GM12878 (cell line): ENCODE measurements around the gene LCLAT1. TPM values are rescaled to one million over a fixed set of nuclear protein-coding genes. Genes with fewer than 3 reads are reported as not detected.

Source experiments
- ATAC-seq: fragments of 200-7000 bp; cut with Tn5 transposase; 3 replicates; pipeline ENCODE4 v1.9.1; 2020; ENCODE audit warnings: mild to moderate bottlenecking, moderate library complexity
- BruUV-seq: library from RNA; stranded (reverse); fragments of 400-500 nt; replicated peaks from 2 replicates; lab custom pipeline; 2021; lab: Mats Ljungman, UMichigan
- CTCF ChIA-PET: fragments of 300-600 bp; sonication (Branson Sonifier 250); formaldehyde crosslinking; extraction: SDS; loops from one replicate; lab custom pipeline; 2021; ENCODE audit warnings: inconsistent platforms; lab: Yijun Ruan, JAX
- POLR2A ChIA-PET: fragments of 350-600 bp; formaldehyde crosslinking; extraction: SDS; loops from one replicate; lab custom pipeline; 2021; ENCODE audit warnings: inconsistent platforms; lab: Charles Lee
- RAD21 ChIA-PET: fragments of 300-600 bp; sonication (Branson Sonifier 250); formaldehyde crosslinking; loops from one replicate; lab custom pipeline; 2023; ENCODE audit warnings: antibody characterized with exemption; ENCODE audit not compliant: unreplicated experiment; lab: Charles Lee
- SMC1A ChIA-PET: fragments of 300-600 bp; sonication (Branson Sonifier 250); formaldehyde crosslinking; loops from one replicate; lab custom pipeline; 2023; ENCODE audit not compliant: unreplicated experiment, uncharacterized antibody; lab: Charles Lee
- DNase-seq: peaks from one replicate; pipeline ENCODE4 v3.0.0-alpha.2; 2011; ENCODE audit warnings: low read depth, low spot score
- FAIRE-seq: peaks from 3 replicates; lab custom pipeline; 2011; peaks lifted over from hg19 to GRCh38; lab: Jason Lieb, UNC
- H2AFZ ChIP-seq: 2 replicates; pipeline ENCODE4 v1.6.0; 2011; ENCODE audit warnings: low read depth, low read length, control low read depth; ENCODE audit not compliant: control insufficient read depth
- H3K27ac ChIP-seq: 2 replicates; pipeline ENCODE4 v1.5.1; 2011; ENCODE audit warnings: control low read depth; ENCODE audit not compliant: control insufficient read depth, insufficient read depth
- H3K27me3 ChIP-seq, 2 experiments: replicated peaks in 1 of 2; 2 replicates each; pipeline versions ENCODE4 v1.6.0 to v1.6.1; 2011; ENCODE audit warnings: low read length in 1 of 2; ENCODE audit not compliant: control insufficient read depth in 2 of 2, insufficient read depth in 2 of 2
- H3K36me3 ChIP-seq, 2 experiments: 2 replicates each; pipeline ENCODE4 v1.5.1; 2011; ENCODE audit warnings: low read length in 1 of 2; ENCODE audit not compliant: control insufficient read depth in 2 of 2, insufficient read depth in 2 of 2
- H3K4me1 ChIP-seq: 2 replicates; pipeline ENCODE4 v1.6.1; 2011; ENCODE audit warnings: mild to moderate bottlenecking, low read length, moderate library complexity, mixed read lengths; ENCODE audit not compliant: control insufficient read depth, insufficient read depth
- H3K4me2 ChIP-seq: 2 replicates; pipeline ENCODE4 v1.6.0; 2011; ENCODE audit warnings: control low read depth; ENCODE audit not compliant: control insufficient read depth, insufficient read depth
- H3K4me3 ChIP-seq: fragments of 200-600 bp; sonication (generic); 2 replicates; pipeline ENCODE4 v1.5.1; 2016
- H3K79me2 ChIP-seq: 2 replicates; pipeline ENCODE4 v1.6.0; 2011; ENCODE audit warnings: low read length; ENCODE audit not compliant: control insufficient read depth, insufficient read depth
- H3K9ac ChIP-seq: 2 replicates; pipeline ENCODE4 v1.8.0; 2011; ENCODE audit warnings: low read length, control low read depth, mixed read lengths; ENCODE audit not compliant: control insufficient read depth, insufficient read depth
- H3K9me3 ChIP-seq: replicated peaks from 3 replicates; pipeline ENCODE4 v1.5.1; 2011; ENCODE audit warnings: mild to moderate bottlenecking, low read length; ENCODE audit not compliant: control insufficient read depth, insufficient read depth
- H4K20me1 ChIP-seq: 2 replicates; pipeline ENCODE4 v1.6.0; 2011; ENCODE audit not compliant: control insufficient read depth, insufficient read depth
- ASH2L ChIP-seq: fragments of 300-600, 200-600 bp; sonication (generic); IDR thresholded peaks from 2 replicates; pipeline ENCODE4 v1.6.1; 2017; ENCODE audit warnings: low read depth, mild to moderate bottlenecking, borderline replicate concordance
- IRF3 ChIP-seq: fragments of 450-650 bp; IDR thresholded peaks from 2 replicates; pipeline ENCODE4 v1.6.1; 2014; ENCODE audit warnings: mild to moderate bottlenecking
- NFYA ChIP-seq: IDR thresholded peaks from 2 replicates; pipeline ENCODE4 v1.6.1; 2011; ENCODE audit warnings: low read depth, mild to moderate bottlenecking, low read length, improper control_type of control experiment, borderline replicate concordance
- PRDM15 ChIP-seq: fragments of 450-650 bp; formaldehyde crosslinking; IDR thresholded peaks from 2 replicates; pipeline ENCODE4 v1.4.0; 2020; ENCODE audit warnings: mild to moderate bottlenecking, moderate library complexity
- SIN3A ChIP-seq: IDR thresholded peaks from 2 replicates; pipeline ENCODE4 v1.6.1; 2012; ENCODE audit warnings: low read depth, low read length, improper control_type of control experiment
- YBX1 ChIP-seq: fragments of 450-650 bp; IDR thresholded peaks from 2 replicates; pipeline ENCODE4 v1.6.1; 2016; ENCODE audit warnings: antibody characterized with exemption
- ZNF384 ChIP-seq: IDR thresholded peaks from 2 replicates; pipeline ENCODE4 v1.6.1; 2012; ENCODE audit warnings: low read depth, mild to moderate bottlenecking, low read length, improper control_type of control experiment, borderline replicate concordance
- in situ Hi-C: fragments of 300-500 bp; cut with MboI; formaldehyde crosslinking; loops from 9 replicates; pipeline ENCODE4 v1.14.3; 2018; ENCODE audit warnings: mixed read lengths
- intact Hi-C: fragments of 100-400 bp; cut with micrococcal nuclease; formaldehyde crosslinking; loops from one replicate; pipeline ENCODE4 v1.14.2; 2022; ENCODE audit not compliant: unreplicated experiment
- polyA plus RNA-seq, 11 experiments: library from polyadenylated mRNA; depleted of rRNA in 4 of 11; unstranded in 6 of 11; stranded (reverse) in 5 of 11; fragments of >200 nt; fragmentation: Nextera tagmentation in 4 of 11; fragmentation: Illumina TruSeq in 1 of 11; extraction: Ambion mirVana in 4 of 11; extraction: Trizol in 1 of 11; gene quantifications; 1 replicate in 1 of 11; 2 replicates in 10 of 11; pipeline versions ENCODE4 v1.2.1 to v1.2.3, GENCODE V29; 2011 to 2016; ENCODE audit warnings: inconsistent platforms in 2 of 11, missing spikeins in 2 of 11, low read depth in 1 of 11
- total RNA-seq, 4 experiments: library from RNA; depleted of rRNA in 3 of 4; stranded (reverse); fragments of >200 nt in 3 of 4; fragmentation: Illumina TruSeq in 1 of 4; extraction: Trizol in 1 of 4; gene quantifications; 2 replicates each; pipeline versions ENCODE4 v1.2.1 to v1.2.3, GENCODE V29; 2013 to 2021

Gene LCLAT1
- total and polyA plus RNA-seq, 10 of the 15 experiments (the other 5 are each of a cell fraction or from before 2014, with no cell fraction given) = 8.1 to 33.0 (median 15.9) TPM

- no peak for TF ChIP-seq SIN3A
- no peak for TF ChIP-seq PRDM15 (CRISPR knock-in tag)
Measured at GRCh38 chr2:30484995-30485394, 37.9 kb downstream of the LCLAT1 start (continued).

GRCh38 chr2:30486655-30487054 is 39.6 kb downstream of the LCLAT1 start:
- Histone ChIP-seq H3K79me2 (peaks cover 2% of the 10 kb centered on the region), H3K4me3 (no peak overlapping the region), H3K27ac (no peak overlapping the region), H3K9me3 (no peaks in the 10 kb centered on the region; the same call in 2 of the 3 replicates), H2AFZ (no peak overlapping the region), H3K4me2 (no peak overlapping the region), H3K4me1 (peaks cover 7% of the 10 kb centered on the region), H3K36me3 (no peaks in the 10 kb centered on the region), H3K9ac (no peak overlapping the region), H4K20me1 (no peaks in the 10 kb centered on the region), H3K27me3 (no peaks in the 10 kb centered on the region)
- DNase-seq (no peak), FAIRE-seq (no peak), ATAC-seq (no peak)
- BruUV-seq = no TSS peak
- CTCF ChIA-PET = no interaction called here
- no peak for TF ChIP-seq ZNF384
- no peak for TF ChIP-seq IRF3
- no peak for TF ChIP-seq NFYA
- TF ChIP-seq YBX1 = no peak
- TF ChIP-seq ASH2L = no peak
- POLR2A ChIA-PET = no interaction called here
- SMC1A ChIA-PET = interaction anchor here (1.1 kb wide), 1 partner anchor 10 kb away, joined by 4 read pairs; no protein-coding TSS in a partner anchor
- intact Hi-C loops = loop anchor here (10.0 kb wide), 1 partner anchor 252 kb away; the partner anchor contains the start of gene LBH
- in situ Hi-C loops = no loop called here
- RAD21 ChIA-PET = no interaction called here
